Endodermal cell (in vitro differentiated cells): ENCODE data around the gene SLC22A14. TPM values are rescaled to one million over a fixed set of nuclear protein-coding genes. Genes with fewer than 3 reads are reported as not detected.

Experiments used
- DNase-seq: peaks from one replicate; pipeline ENCODE4 v3.0.0-alpha.2; 2017
- H3K27ac ChIP-seq: 2 replicates; pipeline ENCODE4 v1.5.1; 2013; ENCODE audit warnings: mild to moderate bottlenecking, low read depth, low read length, moderate library complexity
- H3K27me3 ChIP-seq: 2 replicates; pipeline ENCODE4 v1.6.1; 2013; ENCODE audit warnings: mild to moderate bottlenecking, low read length, moderate library complexity; ENCODE audit not compliant: insufficient read depth, control insufficient read depth, poor library complexity, severe bottlenecking
- H3K36me3 ChIP-seq: 2 replicates; pipeline ENCODE4 v1.7.0; 2013; ENCODE audit warnings: mild to moderate bottlenecking, low read length, moderate library complexity; ENCODE audit not compliant: control insufficient read depth, insufficient read depth
- H3K4me1 ChIP-seq: one replicate; pipeline ENCODE4 v1.7.0; 2013; ENCODE audit warnings: low read length; ENCODE audit not compliant: control insufficient read depth, insufficient read depth
- H3K4me3 ChIP-seq: 2 replicates; pipeline ENCODE4 v1.5.1; 2013; ENCODE audit warnings: mild to moderate bottlenecking, low read length, moderate library complexity
- H3K9ac ChIP-seq: 2 replicates; pipeline ENCODE4 v1.6.1; 2013; ENCODE audit warnings: mild to moderate bottlenecking, low read length, moderate library complexity; ENCODE audit not compliant: poor library complexity, severe bottlenecking; ENCODE audit errors: extremely low read depth
- H3K9me3 ChIP-seq: 2 replicates; pipeline ENCODE4 v1.6.1; 2013; ENCODE audit warnings: mild to moderate bottlenecking, low read length, moderate library complexity; ENCODE audit not compliant: control insufficient read depth
- H3K27ac Mint-ChIP-seq: 2 replicates; pipeline ENCODE4 v1.8.0; 2020; ENCODE audit warnings: mixed read lengths
- H3K27me3 Mint-ChIP-seq: 2 replicates; pipeline ENCODE4 v1.8.0; 2021; ENCODE audit warnings: mild to moderate bottlenecking, mixed read lengths; ENCODE audit not compliant: insufficient read depth
- H3K36me3 Mint-ChIP-seq: 2 replicates; pipeline ENCODE4 v1.8.0; 2020; ENCODE audit warnings: low read depth, mixed read lengths
- H3K4me1 Mint-ChIP-seq: 2 replicates; pipeline ENCODE4 v1.8.0; 2020; ENCODE audit warnings: mixed read lengths
- H3K4me3 Mint-ChIP-seq: 2 replicates; pipeline ENCODE4 v1.8.0; 2020; ENCODE audit warnings: mild to moderate bottlenecking, moderate library complexity, mixed read lengths
- H3K9me3 Mint-ChIP-seq: 2 replicates; pipeline ENCODE4 v1.8.0; 2020; ENCODE audit warnings: mild to moderate bottlenecking, mixed read lengths
- CTCF ChIP-seq: fragments of 200-600 bp; sonication (generic); conservative IDR thresholded peaks from 2 replicates; pipeline ENCODE4 v1.5.0; 2021; ENCODE audit warnings: antibody characterized with exemption, mild to moderate bottlenecking
- WGBS, 2 experiments: methylation state at CpG; one replicate each; pipeline versions ENCODE4 v1.1.5 to v1.1.7; 2013; ENCODE audit warnings: missing lambda C conversion rate in 2 of 2, mixed read lengths in 1 of 2; ENCODE audit not compliant: insufficient coverage in 1 of 2, insufficient read length in 1 of 2; 5-methylcytosine and 5-hydroxymethylcytosine counted together
- total RNA-seq, 2 donors: library from RNA; stranded (reverse); fragmentation: NEBNext Ultra II Directional in 1 of 2; extraction: Animal tissue kit (Norgen Biotek cat#: 25700) in 1 of 2; gene quantifications; 2 replicates in 1 of 2; 3 replicates in 1 of 2; pipeline ENCODE4 v1.2.1, GENCODE V29; 2021

The SLC22A14 gene
- total RNA-seq, 2 donors from 2014 or later = 0.20 TPM; not detected in 1

DNA sequence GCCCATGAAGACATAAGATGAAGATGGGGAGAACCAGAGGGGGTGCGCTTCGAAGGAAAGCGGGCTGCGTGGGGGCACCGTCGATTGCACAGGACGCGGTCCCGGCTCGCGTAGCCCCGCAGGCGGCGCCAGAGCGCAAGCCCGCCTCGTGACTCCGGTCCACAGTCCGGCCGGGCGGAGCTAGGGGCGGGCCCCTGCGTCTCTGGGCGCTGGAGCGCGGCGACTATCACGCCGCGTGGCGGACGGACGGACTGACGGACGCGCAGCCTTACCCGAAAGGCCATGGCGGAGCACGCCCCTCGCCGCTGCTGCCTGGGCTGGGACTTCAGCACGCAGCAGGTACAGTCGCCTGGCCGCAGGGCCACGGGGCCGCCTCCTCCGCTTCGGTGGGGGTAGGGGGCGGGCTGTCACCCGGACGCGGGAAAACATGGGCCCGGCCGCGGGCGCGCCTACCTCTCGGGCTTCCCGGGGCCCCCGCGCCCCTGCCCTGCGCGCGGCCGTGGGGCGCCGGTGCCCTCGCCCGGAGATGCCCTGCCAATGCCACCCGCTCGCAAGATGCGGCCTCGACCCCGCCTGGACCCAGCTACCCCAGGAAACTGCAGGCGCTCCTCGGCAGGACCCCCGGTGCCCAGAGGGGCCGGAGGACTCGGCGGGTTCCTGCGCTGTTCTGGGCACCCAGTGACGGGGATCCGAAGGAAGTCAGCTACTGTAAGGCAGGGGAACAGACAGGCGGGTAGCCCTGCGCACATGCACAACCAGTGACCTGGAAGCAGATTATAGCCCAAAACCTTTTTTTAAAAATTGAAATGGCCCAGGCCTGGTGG is 64.7 kb downstream of the SLC22A14 start, which contains the start of gene XYLB:
TSS of gene XYLB (plus strand) at position 199 of the 824 bp plus-strand sequence. CDS start at position 283, 84 bp downstream.
- H3K27me3 ChIP-seq = peaks cover 8% of the 10 kb centered on the region
- H3K36me3 ChIP-seq = no peaks in the 10 kb centered on the region
- H3K9ac ChIP-seq = peak within 1 kb of the TSS; percentile 20
- H3K4me3 Mint-ChIP-seq = peak within 1 kb of the TSS; percentile 56
- WGBS, 2 experiments = 5 to 18% methylated on average over 18 to 85 of the region's 85 CpGs
- DNase-seq = peak; percentile 91
- no peak within 1 kb of the TSS for H3K27ac Mint-ChIP-seq
- H3K27me3 Mint-ChIP-seq = peaks cover 23% of the 10 kb centered on the region
- peaks cover 2% of the 10 kb centered on the region for H3K36me3 Mint-ChIP-seq
- peak within 1 kb of the TSS; percentile 79 for H3K4me3 ChIP-seq
- H3K4me1 Mint-ChIP-seq = peaks cover 7% of the 10 kb centered on the region
- H3K9me3 ChIP-seq = peaks cover 17% of the 10 kb centered on the region
- H3K27ac ChIP-seq = no peak within 1 kb of the TSS
- H3K4me1 ChIP-seq = no peaks in the 10 kb centered on the region
- TF ChIP-seq CTCF = peak; percentile 89
- H3K9me3 Mint-ChIP-seq = peaks cover 9% of the 10 kb centered on the region

DNA sequence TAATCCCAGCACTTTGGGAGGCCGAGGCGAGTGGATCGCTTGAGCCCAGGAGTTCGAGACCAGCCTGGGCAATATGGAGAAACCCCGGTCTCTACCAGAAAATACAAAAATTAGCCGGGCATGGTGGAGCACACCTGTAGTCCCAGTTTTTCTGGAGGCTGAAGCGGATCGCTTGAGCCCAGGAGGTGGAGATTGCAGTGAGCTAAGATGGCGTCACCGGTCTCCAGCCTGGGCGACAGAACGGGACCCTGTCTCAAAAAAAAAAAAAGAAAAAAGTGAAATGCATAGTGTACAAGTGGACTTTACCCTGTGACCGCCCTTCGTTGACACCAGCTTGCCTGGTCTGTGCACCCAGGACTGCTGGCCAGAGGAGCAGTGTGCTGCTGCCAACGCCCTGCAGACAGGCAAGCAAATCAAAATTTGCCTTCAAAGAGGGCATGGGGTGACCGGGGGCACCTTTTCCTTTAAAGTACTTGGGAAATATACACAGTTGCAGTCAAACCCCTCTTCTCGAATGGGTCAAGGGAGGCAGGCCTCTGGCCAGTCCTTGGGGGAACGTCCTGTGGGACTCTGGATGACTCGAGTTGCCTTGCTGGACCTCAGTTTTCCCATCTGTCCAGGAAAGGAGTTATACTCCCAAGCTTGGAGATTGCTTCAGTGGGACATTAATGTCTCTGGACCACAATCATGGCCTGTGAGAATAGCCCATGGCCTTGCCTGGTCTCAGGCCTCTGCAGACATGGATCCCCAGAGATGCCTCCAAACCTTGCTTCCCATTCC is 65.5 kb downstream of the SLC22A14 start:
- Histone ChIP-seq H3K9ac (peak overlapping the region; percentile 20), H3K36me3 (peaks cover 3% of the 10 kb centered on the region), H3K9me3 (peaks cover 25% of the 10 kb centered on the region), H3K4me1 (no peaks in the 10 kb centered on the region), H3K27ac (no peak overlapping the region), H3K27me3 (peaks cover 8% of the 10 kb centered on the region), H3K4me3 (peak overlapping the region; percentile 79)
- Mint-ChIP-seq H3K4me1 (peaks cover 7% of the 10 kb centered on the region), H3K36me3 (peaks cover 8% of the 10 kb centered on the region), H3K27me3 (peaks cover 23% of the 10 kb centered on the region), H3K4me3 (peak overlapping the region; percentile 56), H3K9me3 (peaks cover 9% of the 10 kb centered on the region), H3K27ac (no peak overlapping the region)
- no peak for DNase-seq
- WGBS, 2 experiments = 92% methylated on average over 15 to 19 of the region's 19 CpGs
- no peak for TF ChIP-seq CTCF

- H3K4me3 Mint-ChIP-seq = no peak overlapping the region
- Histone ChIP-seq H3K9me3 (peaks cover 24% of the 10 kb centered on the region), H3K27me3 (peaks cover 8% of the 10 kb centered on the region), H3K4me1 (no peaks in the 10 kb centered on the region), H3K36me3 (peaks cover 9% of the 10 kb centered on the region), H3K27ac (no peak overlapping the region), H3K4me3 (no peak overlapping the region), H3K9ac (no peak overlapping the region)
- no peak overlapping the region for H3K27ac Mint-ChIP-seq
- no peak for DNase-seq
- peaks cover 20% of the 10 kb centered on the region for H3K27me3 Mint-ChIP-seq
- peaks cover 7% of the 10 kb centered on the region for H3K4me1 Mint-ChIP-seq
- TF ChIP-seq CTCF = no peak
- peaks cover 15% of the 10 kb centered on the region for H3K36me3 Mint-ChIP-seq
- H3K9me3 Mint-ChIP-seq = peaks cover 7% of the 10 kb centered on the region
- WGBS, 2 experiments = 83 to 94% methylated on average over 4 of the region's 4 CpGs
Observed at GRCh38 chr3:38348903-38349302, 66.8 kb downstream of the SLC22A14 start.
